RPMI8226 (cell line): ENCODE measurements around the gene NDRG4.

Experiments used
- DNase-seq: peaks from one replicate; pipeline ENCODE4 v3.0.0-alpha.2; 2015

NDRG4 gene

DNA sequence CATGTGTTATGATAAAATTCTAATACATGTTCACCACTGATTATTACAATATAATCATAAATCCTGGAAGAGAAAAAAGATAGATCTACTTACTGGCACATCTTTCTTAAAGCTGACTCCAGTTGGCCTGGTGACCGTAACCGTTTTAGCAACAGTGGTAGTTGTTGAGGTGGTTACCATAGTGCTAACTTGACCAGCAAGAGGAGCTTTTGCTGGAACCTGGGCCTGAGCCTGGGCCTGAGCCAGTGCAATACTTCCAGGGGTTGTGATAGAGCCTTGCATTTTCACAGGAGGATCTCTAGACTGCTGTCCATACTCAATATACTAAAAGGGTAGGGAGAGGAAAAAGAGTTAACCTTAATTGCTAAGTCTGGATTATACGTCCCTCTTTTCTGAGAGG, 51.6 kb downstream of the NDRG4 start:
- DNase-seq = no peak

- DNase-seq = no peak
These were observed 56.7 kb downstream of the NDRG4 start for GRCh38 chr16:58556678-58557077.
